ENCODE data around the gene NAA50.

- TF ChIP-seq GATA2 (IDR thresholded peaks at IDR 0.05; ENCODE audit: low read depth, low read length): no peak
- TF ChIP-seq GATA3 (IDR thresholded peaks at IDR 0.05; ENCODE audit: low read depth, low read length): no peak
Measured at GRCh38 chr3:113746548-113747282, 666 bp upstream of the NAA50 start, which contains the start of gene ATP6V1A.

Measured in SH-SY5Y (cell line).